Endothelial cell (in vitro differentiated cells): ENCODE data around the gene ADGRV1. TPM values are rescaled to one million over a fixed set of nuclear protein-coding genes. Genes with fewer than 3 reads are reported as not detected.

ENCODE experiments used
- DNase-seq: peaks from one replicate; pipeline ENCODE4 v3.0.0; 2021; ENCODE audit warnings: low spot score
- H3K27ac Mint-ChIP-seq: one replicate; pipeline ENCODE4 v1.8.0; 2021; ENCODE audit warnings: mixed read lengths, inconsistent platforms; ENCODE audit not compliant: unreplicated experiment
- H3K27me3 Mint-ChIP-seq: one replicate; pipeline ENCODE4 v1.8.0; 2021; ENCODE audit warnings: mild to moderate bottlenecking, moderate library complexity, mixed read lengths, inconsistent platforms; ENCODE audit not compliant: unreplicated experiment
- H3K36me3 Mint-ChIP-seq: one replicate; pipeline ENCODE4 v1.8.0; 2021; ENCODE audit warnings: mild to moderate bottlenecking, low read depth, mixed read lengths, inconsistent platforms; ENCODE audit not compliant: unreplicated experiment
- H3K4me1 Mint-ChIP-seq: one replicate; pipeline ENCODE4 v1.8.0; 2021; ENCODE audit warnings: mild to moderate bottlenecking, mixed read lengths, inconsistent platforms; ENCODE audit not compliant: unreplicated experiment
- H3K4me3 Mint-ChIP-seq: one replicate; pipeline ENCODE4 v1.8.0; 2021; ENCODE audit warnings: mild to moderate bottlenecking, mixed read lengths, inconsistent platforms; ENCODE audit not compliant: unreplicated experiment
- H3K9me3 Mint-ChIP-seq: one replicate; pipeline ENCODE4 v1.8.0; 2021; ENCODE audit warnings: mixed read lengths, inconsistent platforms; ENCODE audit not compliant: unreplicated experiment
- CTCF ChIP-seq: fragments of 200-600 bp; sonication (generic); IDR thresholded peaks from one replicate; pipeline ENCODE4 v1.5.0; 2021; ENCODE audit warnings: antibody characterized with exemption; ENCODE audit not compliant: unreplicated experiment
- total RNA-seq: library from RNA; stranded (reverse); fragmentation: NEBNext Ultra II Directional; extraction: Animal tissue kit (Norgen Biotek cat#: 25700); gene quantifications from one replicate; pipeline ENCODE4 v1.2.1, GENCODE V29; 2021; ENCODE audit not compliant: unreplicated experiment

ADGRV1 gene
- total RNA-seq, 1 donor from 2014 or later = 23.1 TPM

GRCh38 chr5:91070761-91071550, 512.4 kb downstream of the ADGRV1 start:
- Mint-ChIP-seq H3K4me1 (no peaks in the 10 kb centered on the region), H3K9me3 (no peaks in the 10 kb centered on the region), H3K36me3 (no peaks in the 10 kb centered on the region), H3K27me3 (peaks cover 2% of the 10 kb centered on the region), H3K4me3 (no peak overlapping the region), H3K27ac (no peak overlapping the region)
- no peak for TF ChIP-seq CTCF
- DNase-seq = no peak

GRCh38 chr5:91072881-91073280, 514.3 kb downstream of the ADGRV1 start:
- no peak for TF ChIP-seq CTCF
- Mint-ChIP-seq H3K27me3 (peaks cover 2% of the 10 kb centered on the region), H3K27ac (no peak overlapping the region), H3K4me3 (no peak overlapping the region), H3K9me3 (no peaks in the 10 kb centered on the region), H3K4me1 (no peaks in the 10 kb centered on the region), H3K36me3 (no peaks in the 10 kb centered on the region)
- no peak for DNase-seq

- no peak for TF ChIP-seq CTCF
- no peaks in the 10 kb centered on the region for H3K4me1 Mint-ChIP-seq
- no peak overlapping the region for H3K4me3 Mint-ChIP-seq
- no peaks in the 10 kb centered on the region for H3K36me3 Mint-ChIP-seq
- DNase-seq = no peak
- H3K27me3 Mint-ChIP-seq = peaks cover 2% of the 10 kb centered on the region
- no peaks in the 10 kb centered on the region for H3K9me3 Mint-ChIP-seq
- H3K27ac Mint-ChIP-seq = no peak overlapping the region
Observed at GRCh38 chr5:91074615-91075014, 516.0 kb downstream of the ADGRV1 start.

- Mint-ChIP-seq H3K9me3 (no peaks in the 10 kb centered on the region), H3K27ac (no peak overlapping the region), H3K4me1 (no peaks in the 10 kb centered on the region), H3K36me3 (no peaks in the 10 kb centered on the region), H3K27me3 (peaks cover 2% of the 10 kb centered on the region), H3K4me3 (no peak overlapping the region)
- DNase-seq = no peak
- no peak for TF ChIP-seq CTCF
Observed at GRCh38 chr5:91076138-91076537, 517.5 kb downstream of the ADGRV1 start.

- no peaks in the 10 kb centered on the region for H3K9me3 Mint-ChIP-seq
- H3K36me3 Mint-ChIP-seq = no peaks in the 10 kb centered on the region
- no peak overlapping the region for H3K4me3 Mint-ChIP-seq
- no peak for DNase-seq
- no peaks in the 10 kb centered on the region for H3K4me1 Mint-ChIP-seq
- no peak overlapping the region for H3K27ac Mint-ChIP-seq
- TF ChIP-seq CTCF = no peak
- H3K27me3 Mint-ChIP-seq = peaks cover 2% of the 10 kb centered on the region
Observed at GRCh38 chr5:91077623-91078022, 519.0 kb downstream of the ADGRV1 start.
